ENCODE measurements around the gene GID4.

Gene GID4

DNA sequence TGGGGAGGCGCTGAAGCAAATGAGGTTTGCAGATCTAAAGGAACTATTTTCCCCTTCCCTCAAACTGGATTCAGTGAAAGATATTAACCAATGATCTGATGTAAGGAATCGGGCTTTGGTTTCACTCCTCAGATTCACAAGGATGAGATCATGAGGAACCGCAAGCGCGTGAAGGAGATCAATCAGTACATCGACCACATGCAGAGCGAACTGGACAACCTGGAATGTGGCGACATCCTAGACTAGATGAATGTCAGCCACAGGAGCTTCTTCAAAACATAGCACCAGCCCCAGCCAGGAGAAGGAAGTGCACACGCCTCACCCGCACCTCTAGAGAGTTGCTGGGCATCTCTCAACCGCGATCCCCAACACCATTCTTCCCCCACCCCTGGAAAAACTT is 22.8 kb upstream of the GID4 start:
- DNase-seq: no peak
- H3K4ac ChIP-seq (ENCODE audit: low read depth in 1 of 2, low read length in 2 of 2): no peak overlapping the region
- H2BK12ac ChIP-seq (ENCODE audit: low read length in 2 of 2): no peak overlapping the region
- no peaks in the 10 kb centered on the region for H3K27me3 ChIP-seq (ENCODE audit: control insufficient read depth in 1 of 2, insufficient read depth in 1 of 2, low read length in 2 of 2)
- no peak overlapping the region for H3K27ac ChIP-seq (ENCODE audit: low read length, poor library complexity, severe bottlenecking)
- H3K9me3 ChIP-seq (ENCODE audit: control insufficient read depth, low read length): no peaks in the 10 kb centered on the region
- no peak overlapping the region for H3K4me3 ChIP-seq (ENCODE audit: insufficient read depth in 1 of 2, low read depth in 1 of 2, low read length in 2 of 2)
- no peak overlapping the region for H2BK5ac ChIP-seq (ENCODE audit: low read depth, low read length, poor library complexity, severe bottlenecking)
- peaks cover 3% of the 10 kb centered on the region for H3K79me1 ChIP-seq (replicated peaks; ENCODE audit: low read length, poor library complexity, severe bottlenecking)
- H2AFZ ChIP-seq (ENCODE audit: low read depth, low read length): no peak overlapping the region
- H2BK15ac ChIP-seq (ENCODE audit: low read depth, poor library complexity, severe bottlenecking): no peak overlapping the region
- H3K23ac ChIP-seq (ENCODE audit: low read length in 2 of 2): no peak overlapping the region
- no peak overlapping the region for H2AK5ac ChIP-seq (ENCODE audit: low read length, severe bottlenecking)
- H3K36me3 ChIP-seq (ENCODE audit: control insufficient read depth in 1 of 2, insufficient read depth in 2 of 2, low read depth in 1 of 2, low read length in 2 of 2): peaks cover 22 to 35% of the 10 kb centered on the region in 2 experiments
- H3K4me2 ChIP-seq (ENCODE audit: low read length, poor library complexity, severe bottlenecking): no peak overlapping the region
- no peak overlapping the region for H2BK120ac ChIP-seq (ENCODE audit: low read depth, low read length)
- no peak overlapping the region for H4K8ac ChIP-seq (ENCODE audit: low read length)
- 97% methylated on average over 12 of the region's 12 CpGs for WGBS
- H3K18ac ChIP-seq (ENCODE audit: low read depth in 1 of 2, low read length in 2 of 2): no peak overlapping the region
- no peak overlapping the region for H4K91ac ChIP-seq (ENCODE audit: low read length)
- no peak overlapping the region for H3K9ac ChIP-seq (ENCODE audit: low read length)
- peaks cover 17% of the 10 kb centered on the region for H3K4me1 ChIP-seq (ENCODE audit: control insufficient read depth, insufficient read depth, low read depth, low read length)
- H3K14ac ChIP-seq (ENCODE audit: low read length in 2 of 2): no peak overlapping the region

DNA sequence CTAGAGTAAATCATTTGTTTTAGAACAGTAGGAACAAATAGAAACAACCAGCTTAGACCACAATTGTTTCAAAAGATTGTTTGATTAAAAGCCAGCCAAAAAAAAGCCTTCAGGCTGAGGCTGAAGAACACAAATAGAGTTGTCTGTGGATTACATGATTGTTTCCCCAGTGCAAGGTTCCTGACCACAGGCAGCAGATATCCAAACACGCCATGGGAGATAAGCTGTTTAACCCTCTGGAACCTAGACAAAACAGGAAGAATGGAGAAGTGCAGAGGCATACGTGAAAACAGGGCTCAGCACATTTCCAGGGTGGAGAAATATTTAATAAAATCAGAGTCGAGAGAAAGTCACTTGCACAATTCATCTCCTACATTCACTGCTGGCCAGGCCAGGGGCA is 21.2 kb upstream of the GID4 start:
- Histone ChIP-seq H2BK120ac (ENCODE audit: low read depth, low read length) (no peak overlapping the region), H2BK15ac (ENCODE audit: low read depth, poor library complexity, severe bottlenecking) (no peak overlapping the region), H3K4me2 (ENCODE audit: low read length, poor library complexity, severe bottlenecking) (no peak overlapping the region), H2BK5ac (ENCODE audit: low read depth, low read length, poor library complexity, severe bottlenecking) (no peak overlapping the region), H3K4ac (ENCODE audit: low read depth in 1 of 2, low read length in 2 of 2) (no peak overlapping the region), H3K27ac (ENCODE audit: low read length, poor library complexity, severe bottlenecking) (no peak overlapping the region), H3K9me3 (ENCODE audit: control insufficient read depth, low read length) (no peaks in the 10 kb centered on the region), H3K9ac (ENCODE audit: low read length) (no peak overlapping the region), H3K23ac (ENCODE audit: low read length in 2 of 2) (no peak overlapping the region), H3K14ac (ENCODE audit: low read length in 2 of 2) (no peak overlapping the region), H3K18ac (ENCODE audit: low read depth in 1 of 2, low read length in 2 of 2) (no peak overlapping the region), H3K79me1 (replicated peaks; ENCODE audit: low read length, poor library complexity, severe bottlenecking) (peaks cover 3% of the 10 kb centered on the region), H2BK12ac (ENCODE audit: low read length in 2 of 2) (no peak overlapping the region), H4K8ac (ENCODE audit: low read length) (no peak overlapping the region), H3K36me3 (ENCODE audit: control insufficient read depth in 1 of 2, insufficient read depth in 2 of 2, low read depth in 1 of 2, low read length in 2 of 2) (peaks cover 26 to 38% of the 10 kb centered on the region in 2 experiments), H3K4me1 (ENCODE audit: control insufficient read depth, insufficient read depth, low read depth, low read length) (peaks cover 17% of the 10 kb centered on the region), H4K91ac (ENCODE audit: low read length) (no peak overlapping the region), H2AK5ac (ENCODE audit: low read length, severe bottlenecking) (no peak overlapping the region), H2AFZ (ENCODE audit: low read depth, low read length) (no peak overlapping the region), H3K27me3 (ENCODE audit: control insufficient read depth in 1 of 2, insufficient read depth in 1 of 2, low read length in 2 of 2) (no peaks in the 10 kb centered on the region), H3K4me3 (ENCODE audit: insufficient read depth in 1 of 2, low read depth in 1 of 2, low read length in 2 of 2) (no peak overlapping the region)
- WGBS: 83% methylated on average over 3 of the region's 3 CpGs
- peak; percentile 13 for DNase-seq

DNA sequence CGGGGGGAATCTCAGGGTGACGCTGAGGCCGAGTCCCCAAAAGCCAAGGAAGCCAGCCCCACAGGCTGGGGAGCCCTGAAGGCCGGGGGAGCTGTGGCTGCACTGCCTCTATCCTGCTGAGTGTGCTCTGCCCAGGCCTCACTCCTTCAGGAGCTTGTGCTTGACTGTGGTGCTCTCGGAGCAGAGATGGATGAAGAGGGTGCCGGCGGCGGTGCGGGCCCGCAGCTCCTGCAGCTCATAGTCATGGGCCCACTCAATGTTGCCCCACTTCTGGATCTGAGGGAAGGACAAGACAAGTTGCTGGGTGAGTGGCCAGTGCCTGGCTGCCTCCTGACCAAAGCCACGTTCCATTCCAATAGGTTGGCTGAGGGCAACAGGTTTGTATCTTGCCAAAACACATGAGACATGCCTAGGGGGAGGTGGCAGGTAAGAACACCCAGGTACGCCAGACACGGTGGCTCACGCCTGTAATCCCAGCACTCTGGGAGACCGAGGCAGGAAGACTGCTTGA is 20.7 kb upstream of the GID4 start:
- H2BK5ac ChIP-seq (ENCODE audit: low read depth, low read length, poor library complexity, severe bottlenecking): no peak overlapping the region
- H2BK120ac ChIP-seq (ENCODE audit: low read depth, low read length): no peak overlapping the region
- H3K79me1 ChIP-seq (replicated peaks; ENCODE audit: low read length, poor library complexity, severe bottlenecking): peaks cover 3% of the 10 kb centered on the region
- H3K9me3 ChIP-seq (ENCODE audit: control insufficient read depth, low read length): no peaks in the 10 kb centered on the region
- peak overlapping the region in 1 of 2 experiments; percentile 83 for H3K23ac ChIP-seq (ENCODE audit: low read length in 2 of 2)
- H3K36me3 ChIP-seq (ENCODE audit: control insufficient read depth in 1 of 2, insufficient read depth in 2 of 2, low read depth in 1 of 2, low read length in 2 of 2): peaks cover 26 to 38% of the 10 kb centered on the region in 2 experiments
- H2BK12ac ChIP-seq (ENCODE audit: low read length in 2 of 2): no peak overlapping the region
- no peak overlapping the region for H2BK15ac ChIP-seq (ENCODE audit: low read depth, poor library complexity, severe bottlenecking)
- H2AFZ ChIP-seq (ENCODE audit: low read depth, low read length): no peak overlapping the region
- peaks cover 17% of the 10 kb centered on the region for H3K4me1 ChIP-seq (ENCODE audit: control insufficient read depth, insufficient read depth, low read depth, low read length)
- no peak overlapping the region for H4K91ac ChIP-seq (ENCODE audit: low read length)
- H3K4me3 ChIP-seq (ENCODE audit: insufficient read depth in 1 of 2, low read depth in 1 of 2, low read length in 2 of 2): no peak overlapping the region
- 96% methylated on average over 15 of the region's 15 CpGs for WGBS
- no peak overlapping the region for H2AK5ac ChIP-seq (ENCODE audit: low read length, severe bottlenecking)
- H4K8ac ChIP-seq (ENCODE audit: low read length): no peak overlapping the region
- no peak overlapping the region for H3K9ac ChIP-seq (ENCODE audit: low read length)
- no peak overlapping the region for H3K18ac ChIP-seq (ENCODE audit: low read depth in 1 of 2, low read length in 2 of 2)
- no peak overlapping the region for H3K14ac ChIP-seq (ENCODE audit: low read length in 2 of 2)
- no peak overlapping the region for H3K27ac ChIP-seq (ENCODE audit: low read length, poor library complexity, severe bottlenecking)
- H3K4me2 ChIP-seq (ENCODE audit: low read length, poor library complexity, severe bottlenecking): no peak overlapping the region
- no peak overlapping the region for H3K4ac ChIP-seq (ENCODE audit: low read depth in 1 of 2, low read length in 2 of 2)
- no peak for DNase-seq
- H3K27me3 ChIP-seq (ENCODE audit: control insufficient read depth in 1 of 2, insufficient read depth in 1 of 2, low read length in 2 of 2): no peaks in the 10 kb centered on the region

DNA sequence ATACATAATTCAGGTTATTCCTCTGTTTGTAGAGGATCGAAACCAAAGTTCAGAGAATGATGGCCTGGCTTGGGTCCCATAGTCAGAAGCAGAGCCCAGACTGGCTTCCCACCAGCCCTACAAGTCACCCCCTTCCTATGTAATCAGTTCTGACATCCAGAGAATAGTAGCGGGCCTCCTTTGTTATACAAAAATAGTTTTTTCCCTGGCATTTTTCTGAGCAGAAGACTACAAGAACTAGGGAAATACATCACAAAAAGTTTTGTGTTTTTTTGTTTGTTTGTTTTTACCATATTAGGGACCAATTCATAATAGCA is 19.4 kb upstream of the GID4 start:
- WGBS: 100% methylated on average over 1 of the region's 2 CpGs
- Histone ChIP-seq H4K8ac (ENCODE audit: low read length) (no peak overlapping the region), H3K4me3 (ENCODE audit: insufficient read depth in 1 of 2, low read depth in 1 of 2, low read length in 2 of 2) (no peak overlapping the region), H3K18ac (ENCODE audit: low read depth in 1 of 2, low read length in 2 of 2) (no peak overlapping the region), H3K27ac (ENCODE audit: low read length, poor library complexity, severe bottlenecking) (no peak overlapping the region), H3K79me1 (replicated peaks; ENCODE audit: low read length, poor library complexity, severe bottlenecking) (peaks cover 3% of the 10 kb centered on the region), H3K36me3 (ENCODE audit: control insufficient read depth in 1 of 2, insufficient read depth in 2 of 2, low read depth in 1 of 2, low read length in 2 of 2) (peaks cover 26 to 42% of the 10 kb centered on the region in 2 experiments), H3K4me2 (ENCODE audit: low read length, poor library complexity, severe bottlenecking) (no peak overlapping the region), H2AK5ac (ENCODE audit: low read length, severe bottlenecking) (no peak overlapping the region), H2AFZ (ENCODE audit: low read depth, low read length) (no peak overlapping the region), H3K23ac (ENCODE audit: low read length in 2 of 2) (no peak overlapping the region), H3K27me3 (ENCODE audit: control insufficient read depth in 1 of 2, insufficient read depth in 1 of 2, low read length in 2 of 2) (no peaks in the 10 kb centered on the region), H3K14ac (ENCODE audit: low read length in 2 of 2) (no peak overlapping the region), H3K4ac (ENCODE audit: low read depth in 1 of 2, low read length in 2 of 2) (no peak overlapping the region), H3K9me3 (ENCODE audit: control insufficient read depth, low read length) (no peaks in the 10 kb centered on the region), H3K4me1 (ENCODE audit: control insufficient read depth, insufficient read depth, low read depth, low read length) (peaks cover 17% of the 10 kb centered on the region), H4K91ac (ENCODE audit: low read length) (no peak overlapping the region), H2BK120ac (ENCODE audit: low read depth, low read length) (no peak overlapping the region), H3K9ac (ENCODE audit: low read length) (peak overlapping the region; percentile 4), H2BK5ac (ENCODE audit: low read depth, low read length, poor library complexity, severe bottlenecking) (no peak overlapping the region), H2BK12ac (ENCODE audit: low read length in 2 of 2) (no peak overlapping the region), H2BK15ac (ENCODE audit: low read depth, poor library complexity, severe bottlenecking) (no peak overlapping the region)
- no peak for DNase-seq
